NCI-H748 treated with DMSO at 0.1 percent for 48 hours (cell line): ENCODE measurements around the gene NPPB.

Experiments
- DNase-seq: peaks from one replicate; lab custom pipeline; 2025; lab: John Stamatoyannopoulos, UW

NPPB gene

DNA sequence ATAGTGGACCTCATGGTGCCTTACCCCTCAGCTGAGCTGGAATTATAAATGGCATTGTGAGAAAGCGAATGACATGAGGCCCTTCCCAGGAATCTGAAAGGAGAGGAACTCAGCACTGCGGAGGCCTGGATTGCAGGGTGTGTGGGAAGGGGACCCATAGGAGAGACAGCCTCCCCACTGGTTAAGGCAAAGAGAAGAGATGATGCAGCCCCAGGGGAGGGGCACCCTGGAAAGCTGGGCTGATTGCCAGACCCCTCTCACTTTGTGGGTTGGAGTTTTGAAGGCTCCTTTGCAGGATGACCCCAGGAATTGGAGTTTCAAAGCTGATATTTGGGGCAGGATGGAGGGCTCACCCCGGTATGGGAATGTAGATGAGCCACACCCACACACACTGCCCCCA, 2.0 kb downstream of the NPPB start:
- DNase-seq, result no peak

DNA sequence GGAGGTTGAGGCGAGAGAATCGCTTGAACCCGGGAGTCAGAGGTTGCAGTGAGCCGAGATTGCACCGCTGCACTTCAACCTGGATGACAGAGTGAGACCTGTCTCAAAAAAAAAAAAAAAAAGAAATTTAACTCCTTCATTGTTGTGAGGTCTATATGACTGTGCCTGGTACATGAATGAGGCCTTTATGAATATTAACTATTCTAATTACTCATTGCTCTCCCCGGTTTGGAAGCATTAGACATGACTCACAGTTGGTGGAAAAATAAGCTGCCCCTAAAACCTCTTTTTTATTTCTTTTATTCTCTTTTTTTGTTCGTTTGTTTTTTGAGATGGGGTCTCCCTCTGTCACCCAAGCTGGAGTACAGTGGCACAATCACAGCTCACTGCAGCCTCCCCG, 3.3 kb downstream of the NPPB start:
- DNase-seq, result no peak

DNA sequence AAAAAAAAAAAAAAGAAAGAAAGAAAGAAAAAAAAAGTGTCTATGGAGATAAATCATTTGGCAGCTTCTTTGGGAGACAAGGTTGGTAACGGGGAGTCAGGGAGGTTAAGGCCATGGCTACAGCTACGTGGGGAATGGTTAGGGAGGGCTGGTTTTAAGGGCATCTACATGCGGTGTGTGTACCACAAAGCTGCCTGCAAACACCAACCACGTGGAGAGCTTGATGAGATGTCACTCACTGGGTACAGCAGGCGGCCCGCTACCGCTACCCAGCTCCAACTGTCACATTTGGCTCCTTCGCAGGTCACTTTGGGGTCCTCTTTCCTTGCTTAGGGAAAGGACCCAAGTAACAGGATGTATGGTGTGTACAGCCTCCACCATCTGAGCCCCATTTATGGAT, 4.2 kb downstream of the NPPB start:
- no peak for DNase-seq

GRCh38 chr1:11851180-11851579, 7.6 kb downstream of the NPPB start:
- no peak for DNase-seq

GRCh38 chr1:11850156-11850555, 8.6 kb downstream of the NPPB start:
- DNase-seq, result no peak

GRCh38 chr1:11848373-11848700, 10.4 kb downstream of the NPPB start:
- no peak for DNase-seq

- DNase-seq, result peak; percentile 10
These were observed 10.9 kb downstream of the NPPB start, which contains the start of gene NPPA for GRCh38 chr1:11847667-11848372. TSS of gene NPPA (minus strand) at chr1:11847783. CDS start at chr1:11847684, 99 bp downstream.

DNA sequence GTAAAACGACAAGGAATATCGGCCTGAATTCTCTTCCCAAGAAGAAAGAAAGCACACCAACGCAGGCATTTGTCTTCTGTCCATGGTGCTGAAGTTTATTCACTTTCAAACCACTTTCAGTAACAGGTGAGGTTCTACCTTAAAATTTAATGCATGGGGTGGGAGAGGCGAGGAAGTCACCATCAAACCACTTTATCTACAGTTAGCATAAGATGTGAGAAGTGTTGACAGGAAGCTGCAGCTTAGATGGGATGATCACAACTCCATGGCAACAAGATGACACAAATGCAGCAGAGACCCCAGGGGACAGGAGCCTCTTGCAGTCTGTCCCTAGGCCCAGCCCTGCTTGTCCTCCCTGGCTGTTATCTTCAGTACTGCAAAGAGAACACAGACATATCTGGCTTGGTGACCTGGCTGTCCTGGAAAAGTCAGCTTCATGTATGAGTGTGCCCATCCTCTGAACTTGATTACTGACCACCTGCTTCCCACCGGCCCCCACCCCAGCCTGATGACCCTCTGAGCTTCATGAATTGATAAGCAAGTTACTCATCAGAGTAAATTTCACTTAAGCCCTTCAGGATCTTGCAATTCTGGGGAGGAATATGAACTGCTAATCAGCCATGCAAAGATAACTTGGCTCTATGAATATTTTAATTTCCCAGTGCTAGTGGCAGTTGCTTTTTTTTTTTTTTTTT, 13.0 kb downstream of the NPPB start:
- DNase-seq, result no peak

- DNase-seq, result no peak
These were observed 16.3 kb downstream of the NPPB start for GRCh38 chr1:11842154-11843041.

- no peak for DNase-seq
These were observed 17.2 kb downstream of the NPPB start for GRCh38 chr1:11841245-11842153.

GRCh38 chr1:11839727-11840705, 18.7 kb downstream of the NPPB start:
- no peak for DNase-seq

DNA sequence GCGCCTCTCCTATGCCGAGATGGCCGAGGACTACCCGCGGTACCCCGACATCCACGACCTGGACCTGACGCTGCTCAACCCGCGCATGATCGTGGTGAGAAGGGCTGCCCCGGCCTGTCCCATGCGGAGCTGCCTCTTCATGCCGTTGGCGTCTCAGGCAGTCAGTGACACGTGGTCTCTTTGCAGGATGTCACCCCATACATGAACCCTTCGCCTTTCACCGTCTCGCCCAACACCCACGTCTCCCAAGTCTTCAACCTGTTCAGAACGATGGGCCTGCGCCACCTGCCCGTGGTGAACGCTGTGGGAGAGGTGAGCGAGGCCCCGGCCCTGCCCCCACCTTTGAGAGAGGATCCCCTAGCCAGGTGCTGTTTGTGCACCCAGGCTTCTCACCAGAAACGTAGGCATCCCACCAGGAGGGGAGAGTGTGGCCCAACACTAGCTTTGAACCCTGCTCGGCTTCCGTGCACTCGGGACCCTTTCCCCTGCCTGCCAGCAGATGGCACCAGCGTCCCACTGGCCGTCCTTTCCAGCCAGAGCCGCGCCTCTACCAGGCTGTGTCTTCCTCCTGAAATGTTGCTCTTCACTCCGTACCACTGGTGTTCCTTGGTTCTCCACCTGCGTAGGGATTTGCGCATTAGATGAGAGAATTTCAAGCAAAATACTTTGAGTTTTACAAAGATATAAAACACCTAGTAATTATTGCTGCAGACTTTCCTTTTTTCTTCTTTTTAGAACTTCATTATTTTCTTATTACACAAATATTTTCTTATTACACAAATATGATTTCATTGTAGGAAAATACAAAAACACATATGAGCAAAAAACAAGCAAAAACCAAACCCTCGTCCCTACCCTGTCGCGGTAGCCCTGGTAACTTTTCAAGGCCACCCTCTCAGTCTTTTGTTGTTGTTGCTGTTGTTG, 20.1 kb downstream of the NPPB start:
- no peak for DNase-seq

DNA sequence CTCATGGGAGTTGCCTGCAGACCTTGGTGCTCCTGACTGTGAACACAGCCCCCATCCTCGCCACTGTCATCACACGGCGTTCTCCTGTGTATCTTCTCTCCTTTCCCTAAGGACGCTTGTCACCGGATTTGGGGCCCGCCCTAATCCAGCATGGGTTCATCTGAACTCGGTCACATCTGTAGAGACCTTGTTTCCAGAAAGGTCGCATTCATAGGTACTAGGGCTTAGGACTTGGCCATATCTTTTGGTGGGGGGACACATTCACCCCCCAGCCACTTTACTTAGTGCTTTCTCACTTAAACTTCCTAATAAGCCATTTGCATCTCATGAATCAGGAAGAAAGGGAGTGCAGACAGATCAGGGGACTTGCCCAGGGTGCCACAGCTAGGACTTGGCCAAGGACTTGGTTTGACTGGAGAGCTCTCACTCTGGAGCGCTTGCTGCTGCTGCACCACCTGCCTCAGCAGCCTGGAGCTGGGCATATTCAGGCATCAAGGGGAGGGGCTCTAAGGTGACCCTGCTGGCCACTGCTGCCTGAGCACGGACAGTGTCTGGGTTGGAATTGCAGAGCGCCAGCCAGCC, 20.9 kb downstream of the NPPB start:
- DNase-seq, result no peak

DNA sequence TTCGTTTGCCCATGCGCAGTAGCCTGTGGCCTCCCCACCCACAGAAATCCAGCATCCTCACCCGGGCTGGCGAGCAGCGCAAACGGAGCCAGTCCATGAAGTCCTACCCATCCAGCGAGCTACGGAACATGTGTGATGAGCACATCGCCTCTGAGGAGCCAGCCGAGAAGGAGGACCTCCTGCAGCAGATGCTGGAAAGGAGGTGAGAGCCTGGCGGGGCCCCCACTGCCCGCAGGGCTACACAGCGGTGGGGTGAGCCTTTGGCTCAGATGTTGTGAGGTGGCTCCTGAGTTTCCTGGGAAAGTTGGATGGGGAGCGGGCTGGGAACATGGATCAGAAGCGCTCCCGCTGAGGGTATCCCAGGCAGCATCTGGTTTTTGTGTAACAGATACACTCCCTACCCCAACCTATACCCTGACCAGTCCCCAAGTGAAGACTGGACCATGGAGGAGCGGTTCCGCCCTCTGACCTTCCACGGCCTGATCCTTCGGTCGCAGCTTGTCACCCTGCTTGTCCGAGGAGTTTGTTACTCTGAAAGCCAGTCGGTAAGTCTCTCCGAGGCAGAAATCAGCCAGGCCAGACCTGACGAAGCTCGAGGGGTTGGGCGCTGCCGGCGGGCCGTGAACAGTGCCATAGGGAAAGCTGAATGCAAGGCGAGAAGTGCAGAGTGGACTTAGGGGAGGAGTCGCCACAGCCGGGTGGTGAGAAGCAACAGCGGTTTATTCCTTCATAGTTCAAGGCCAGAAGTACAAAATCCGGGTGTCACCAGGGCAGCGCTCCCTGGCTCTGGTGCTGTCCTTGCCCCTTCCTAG, 21.6 kb downstream of the NPPB start:
- no peak for DNase-seq

- no peak for DNase-seq
These were observed 23.1 kb downstream of the NPPB start for GRCh38 chr1:11835441-11836225.

- no peak for DNase-seq
These were observed 24.8 kb downstream of the NPPB start for GRCh38 chr1:11833900-11834299.

DNA sequence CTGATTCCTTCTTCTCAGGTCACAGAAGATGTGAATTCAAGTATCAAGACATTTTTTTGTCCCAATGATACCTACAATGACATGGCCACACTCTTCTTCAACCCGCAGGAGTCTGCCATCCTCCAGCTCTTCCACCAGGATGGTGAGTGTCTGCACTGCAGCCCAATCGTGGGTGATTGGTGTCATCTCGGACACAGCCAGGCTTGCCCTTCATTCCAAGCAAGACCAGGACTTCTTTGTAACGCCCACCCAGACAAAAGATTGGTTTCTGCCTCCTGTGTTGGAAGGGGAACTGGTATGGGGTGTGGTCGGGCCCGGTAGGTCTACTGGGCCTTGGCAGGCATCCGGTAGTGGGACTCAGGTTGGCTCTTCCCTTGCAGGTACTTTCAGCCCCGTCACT, 25.2 kb downstream of the NPPB start:
- no peak for DNase-seq
